NCI-H187 (cell line): ENCODE measurements around the gene PRDM7.
"Not testable (repeated sequence)": the region's sequence is repeated elsewhere in the genome, so short reads cannot be mapped to it uniquely, and the experiment has no call there.

Experiments
- DNase-seq, 2 experiments: peaks; one replicate each; lab custom pipeline; 2025; lab: John Stamatoyannopoulos, UW

Gene PRDM7

DNA sequence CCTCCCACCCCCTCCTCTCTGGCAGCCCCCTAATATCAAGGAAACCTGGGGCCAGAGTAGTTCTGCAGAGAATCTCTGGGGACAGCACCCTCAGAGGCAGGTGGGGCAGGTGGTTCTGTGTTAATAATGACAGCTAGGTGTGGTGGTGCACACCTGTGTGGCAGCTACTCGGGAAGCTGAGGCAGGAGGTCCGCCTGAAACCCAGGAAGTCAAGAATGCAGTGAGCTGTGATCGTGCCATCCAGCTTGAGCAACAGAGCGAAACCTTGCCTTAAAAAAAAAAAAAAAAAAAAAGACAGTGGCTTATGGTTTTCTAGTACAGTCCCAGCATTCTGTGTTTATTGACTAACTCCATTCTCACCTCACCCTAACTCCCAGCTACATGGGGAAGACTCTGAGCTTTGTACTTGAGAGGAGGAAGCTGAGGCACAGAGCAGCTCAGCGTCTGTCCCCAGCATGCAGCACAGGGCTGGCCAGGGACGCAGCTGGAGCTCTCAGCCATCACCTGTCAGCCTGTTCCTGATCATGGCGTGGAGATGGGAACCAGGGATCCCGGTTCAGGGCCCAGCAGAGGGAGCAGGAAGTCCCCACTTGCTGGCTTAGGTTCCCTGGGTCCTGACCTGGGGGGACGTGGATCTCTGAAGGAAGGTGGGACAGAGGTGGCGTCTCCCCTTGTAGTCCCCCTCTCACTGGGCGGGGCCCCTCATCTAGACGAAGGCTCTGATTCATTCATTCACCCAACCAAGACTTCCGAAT, 64.0 kb downstream of the PRDM7 start:
- no peak for DNase-seq

DNA sequence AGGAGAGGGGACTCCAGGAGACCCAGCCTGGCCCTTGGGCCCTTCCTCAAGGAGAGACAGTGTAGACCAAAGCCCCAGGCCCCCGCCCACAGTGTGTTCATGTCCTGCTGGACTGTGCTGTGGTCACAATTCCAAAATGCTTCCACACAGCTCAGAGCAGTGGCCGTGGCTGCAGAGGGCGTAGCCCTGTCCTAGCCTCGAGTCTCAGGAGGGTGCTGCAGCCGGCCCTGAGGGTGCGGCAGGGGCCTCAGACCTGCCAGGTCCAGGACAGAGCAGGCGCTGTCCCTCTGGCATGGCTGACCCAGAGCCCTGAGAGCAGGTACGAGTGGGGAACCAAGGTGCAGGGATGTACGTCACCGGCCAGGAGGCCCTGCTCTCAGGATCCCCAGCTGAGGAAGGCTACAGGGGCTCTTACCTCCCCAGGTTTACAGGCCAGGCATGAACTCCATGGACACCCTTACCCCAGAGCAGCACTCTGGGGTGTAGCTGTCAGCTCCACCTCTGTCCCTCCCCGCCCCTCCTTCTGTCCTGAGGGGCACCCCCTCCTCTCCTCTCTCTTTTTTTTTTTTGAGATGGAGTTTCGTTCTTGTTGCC, 65.1 kb downstream of the PRDM7 start:
- DNase-seq = no peak

DNA sequence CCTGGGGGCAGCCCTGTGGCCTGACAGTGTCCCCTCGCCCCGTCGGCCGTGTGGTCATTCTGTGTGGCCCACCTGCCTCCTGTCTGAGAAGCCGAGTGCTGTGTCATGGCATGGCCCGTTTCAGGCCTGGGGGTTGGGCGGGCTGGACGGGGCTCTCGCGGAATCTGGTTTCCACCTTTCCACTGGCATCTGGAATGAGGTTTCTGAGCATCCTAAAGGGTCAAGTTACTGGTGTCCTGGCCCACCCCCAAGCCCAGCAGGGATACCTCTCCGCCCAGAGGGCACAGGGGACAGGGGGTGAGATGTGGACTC, 65.7 kb downstream of the PRDM7 start:
- DNase-seq = no peak

DNA sequence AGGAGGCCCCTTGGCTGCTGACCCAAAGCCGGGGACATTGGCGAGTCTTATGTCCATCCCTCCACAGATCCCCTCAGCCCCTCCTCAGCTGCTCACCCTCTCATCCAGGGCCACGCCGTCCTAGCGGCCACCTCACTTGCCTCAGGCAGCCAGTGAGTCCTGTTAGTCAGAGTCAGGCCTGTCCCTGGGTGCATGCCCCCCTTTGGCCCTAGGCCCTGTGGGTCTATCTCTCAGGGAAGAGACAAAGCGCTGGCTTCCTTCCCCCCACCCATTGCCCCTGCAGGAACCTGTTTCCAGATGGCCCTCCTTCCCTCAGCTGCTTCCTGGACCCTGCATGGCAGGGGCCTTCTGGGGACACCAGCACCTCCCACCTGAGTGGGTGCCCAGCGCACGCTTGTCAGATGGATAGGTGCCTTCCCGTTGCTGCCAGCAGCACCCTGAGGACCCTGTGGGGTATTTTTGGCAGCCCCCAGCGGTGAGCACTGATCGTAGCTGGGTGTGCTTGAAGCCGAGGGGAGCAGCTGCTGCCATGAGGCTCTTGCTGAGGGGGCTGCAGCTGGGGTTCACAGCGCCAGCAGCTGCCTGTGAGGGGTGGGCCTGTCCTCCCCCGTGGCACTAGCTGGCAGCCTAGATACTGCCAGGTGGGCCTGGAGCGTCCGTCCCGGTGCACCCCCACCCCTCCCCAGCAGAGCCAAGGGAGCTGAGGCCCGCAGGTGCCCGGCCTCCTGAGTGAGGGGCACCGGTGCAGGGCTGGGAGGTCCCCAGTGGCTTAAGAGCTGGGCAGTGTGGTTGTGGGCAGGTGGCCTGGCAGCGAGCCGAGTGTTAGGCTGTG, 66.2 kb downstream of the PRDM7 start:
- DNase-seq = no peak

DNA sequence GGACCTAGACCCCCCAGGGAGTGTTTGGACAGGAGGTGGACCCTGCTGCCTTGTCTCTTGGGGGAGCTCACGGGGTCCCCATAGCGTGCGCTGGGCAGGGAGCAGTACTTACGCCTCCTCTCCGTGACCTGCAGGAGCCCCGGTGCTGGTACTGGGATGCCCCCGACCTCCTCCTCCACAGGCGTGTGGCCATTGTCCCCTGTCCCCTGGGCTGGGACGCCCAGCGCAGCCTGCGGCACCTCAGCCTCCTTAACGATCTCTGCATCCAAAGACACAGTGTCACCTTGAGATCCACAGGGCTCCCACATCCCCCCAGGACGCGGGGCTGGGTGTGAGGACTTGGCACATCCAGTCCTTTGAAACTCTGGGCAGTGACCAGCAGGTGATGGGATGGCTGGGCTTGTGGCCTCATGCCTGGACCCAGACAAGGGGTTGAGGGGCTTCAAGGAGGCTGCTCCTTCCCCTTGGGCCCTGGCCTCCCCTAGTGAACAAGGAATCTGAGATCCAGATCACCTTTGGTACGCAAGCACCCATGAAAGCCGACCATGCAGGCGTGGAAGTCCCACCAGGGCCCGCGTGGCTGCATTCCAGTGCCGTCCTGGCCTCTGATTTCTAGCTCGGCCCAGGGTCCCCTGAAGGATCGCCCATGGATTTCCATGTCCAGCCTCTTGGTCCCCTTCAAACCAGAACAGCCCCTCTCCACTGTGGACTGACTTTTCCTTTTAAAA, 67.8 kb downstream of the PRDM7 start:
- DNase-seq = no peak

DNA sequence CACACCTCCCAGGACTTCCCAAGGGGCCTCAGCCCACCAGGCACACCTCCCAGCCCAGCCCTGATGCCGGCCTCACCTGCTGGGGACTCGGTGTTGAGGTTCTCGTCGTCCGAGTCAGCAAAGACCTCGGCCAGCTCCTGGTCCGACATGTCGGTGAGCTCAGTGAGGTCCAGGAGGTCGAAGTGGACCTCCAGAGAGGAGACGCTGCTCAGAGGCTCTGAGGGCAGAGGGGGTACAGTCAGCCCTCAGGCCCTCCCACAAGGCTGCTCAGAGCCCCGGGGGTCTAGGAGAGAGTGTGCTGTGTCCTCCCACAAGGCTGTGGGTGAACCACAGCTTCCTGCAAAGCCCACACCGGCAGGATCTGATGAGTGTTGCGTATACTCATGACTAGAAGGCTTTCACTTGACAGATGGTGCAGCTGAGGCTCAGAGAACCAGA, 68.4 kb downstream of the PRDM7 start:
- no peak for DNase-seq

DNA sequence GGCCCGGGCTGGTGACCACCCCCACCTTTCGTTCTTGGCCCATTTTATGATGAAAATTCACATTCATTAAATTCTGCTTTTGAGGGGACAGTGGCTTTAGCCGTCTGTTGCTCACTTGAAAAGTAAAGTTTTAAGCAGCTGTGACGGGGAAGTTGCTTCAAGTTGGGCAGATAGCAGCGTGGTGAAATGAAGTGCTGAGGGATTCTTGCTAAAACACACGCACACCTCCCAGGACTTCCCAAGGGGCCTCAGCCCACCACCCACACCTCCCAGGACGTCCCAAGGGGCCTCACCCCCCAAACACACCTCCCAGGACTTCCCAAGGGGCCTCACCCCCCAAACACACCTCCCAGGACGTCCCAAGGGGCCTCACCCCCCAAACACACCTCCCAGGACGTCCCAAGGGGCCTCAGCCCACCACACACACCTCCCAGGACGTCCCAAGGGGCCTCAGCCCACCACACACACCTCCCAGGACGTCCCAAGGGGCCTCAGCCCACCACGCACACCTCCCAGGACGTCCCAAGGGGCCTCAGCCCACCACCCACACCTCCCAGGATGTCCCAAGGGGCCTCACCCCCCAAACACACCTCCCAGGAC, 69.4 kb downstream of the PRDM7 start:
- DNase-seq = not testable (repeated sequence)

DNA sequence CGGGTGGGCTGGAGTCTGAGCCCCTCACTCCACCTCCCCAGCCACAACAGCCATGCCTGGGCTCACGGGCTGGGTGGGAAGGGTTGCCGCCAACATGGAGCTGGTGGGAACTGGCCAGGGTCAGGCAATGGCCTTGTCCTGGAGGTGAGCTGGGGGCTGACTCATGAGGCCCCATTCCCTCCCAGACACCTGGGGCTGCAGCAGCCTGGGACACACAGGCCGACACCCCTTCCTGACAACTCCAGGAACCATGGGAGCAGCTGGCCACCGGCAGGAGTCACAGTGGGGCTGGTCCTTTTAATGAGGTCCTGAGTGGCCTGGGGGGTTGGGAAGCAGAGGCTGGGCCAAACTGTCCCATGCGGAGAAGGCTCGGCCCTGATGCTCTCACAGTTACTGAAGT, 70.1 kb downstream of the PRDM7 start:
- DNase-seq = no peak
